Measurements from ENCODE around the gene PKMYT1.

The PKMYT1 gene

DNA sequence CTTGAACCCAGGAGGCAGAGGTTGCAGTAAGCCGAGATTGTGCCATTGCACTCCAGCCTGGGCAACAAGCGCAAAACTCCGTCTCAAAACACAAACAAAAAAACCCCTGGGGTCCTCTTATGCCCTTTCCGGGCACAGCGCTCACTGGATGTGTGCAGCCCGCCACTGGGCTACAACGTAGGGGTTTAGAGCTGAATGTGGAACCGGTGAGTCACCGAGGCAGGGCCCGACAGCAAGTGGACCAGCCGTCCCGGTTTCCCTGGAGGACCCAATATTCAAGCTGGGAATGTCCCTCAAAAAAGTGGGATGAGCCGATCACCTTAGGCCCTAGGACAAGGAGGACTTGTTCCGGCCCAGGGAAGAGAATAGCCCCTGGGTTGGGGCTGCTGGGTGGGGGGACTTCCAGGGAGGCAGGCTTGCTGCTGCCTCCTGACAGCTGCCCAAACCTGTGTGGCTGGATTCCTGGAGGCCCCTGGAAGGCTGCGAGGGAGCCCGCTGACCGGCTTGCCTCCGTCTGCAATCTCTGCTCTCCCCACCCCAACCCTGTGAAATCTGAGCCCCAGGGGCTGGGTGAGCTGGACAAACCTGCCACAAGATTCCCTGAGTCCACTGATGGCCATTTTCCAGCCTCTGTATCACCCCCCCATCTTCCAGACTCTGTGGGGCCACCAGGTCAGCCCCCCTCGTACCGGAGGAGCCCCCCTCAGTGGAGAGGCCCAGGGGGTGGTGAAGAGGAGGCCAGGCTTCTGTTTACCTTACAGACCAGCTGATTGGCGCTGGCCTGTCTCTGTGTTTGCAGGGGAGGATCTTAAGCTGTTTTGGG lies 29.5 kb upstream of the PKMYT1 start:
- TF ChIP-seq, protein P1, sequence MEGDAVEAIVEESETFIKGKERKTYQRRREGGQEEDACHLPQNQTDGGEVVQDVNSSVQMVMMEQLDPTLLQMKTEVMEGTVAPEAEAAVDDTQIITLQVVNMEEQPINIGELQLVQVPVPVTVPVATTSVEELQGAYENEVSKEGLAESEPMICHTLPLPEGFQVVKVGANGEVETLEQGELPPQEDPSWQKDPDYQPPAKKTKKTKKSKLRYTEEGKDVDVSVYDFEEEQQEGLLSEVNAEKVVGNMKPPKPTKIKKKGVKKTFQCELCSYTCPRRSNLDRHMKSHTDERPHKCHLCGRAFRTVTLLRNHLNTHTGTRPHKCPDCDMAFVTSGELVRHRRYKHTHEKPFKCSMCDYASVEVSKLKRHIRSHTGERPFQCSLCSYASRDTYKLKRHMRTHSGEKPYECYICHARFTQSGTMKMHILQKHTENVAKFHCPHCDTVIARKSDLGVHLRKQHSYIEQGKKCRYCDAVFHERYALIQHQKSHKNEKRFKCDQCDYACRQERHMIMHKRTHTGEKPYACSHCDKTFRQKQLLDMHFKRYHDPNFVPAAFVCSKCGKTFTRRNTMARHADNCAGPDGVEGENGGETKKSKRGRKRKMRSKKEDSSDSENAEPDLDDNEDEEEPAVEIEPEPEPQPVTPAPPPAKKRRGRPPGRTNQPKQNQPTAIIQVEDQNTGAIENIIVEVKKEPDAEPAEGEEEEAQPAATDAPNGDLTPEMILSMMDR (IDR thresholded peaks at IDR 0.05; ENCODE audit: insufficient read depth, low read length, poor library complexity, severe bottlenecking): no peak

DNA sequence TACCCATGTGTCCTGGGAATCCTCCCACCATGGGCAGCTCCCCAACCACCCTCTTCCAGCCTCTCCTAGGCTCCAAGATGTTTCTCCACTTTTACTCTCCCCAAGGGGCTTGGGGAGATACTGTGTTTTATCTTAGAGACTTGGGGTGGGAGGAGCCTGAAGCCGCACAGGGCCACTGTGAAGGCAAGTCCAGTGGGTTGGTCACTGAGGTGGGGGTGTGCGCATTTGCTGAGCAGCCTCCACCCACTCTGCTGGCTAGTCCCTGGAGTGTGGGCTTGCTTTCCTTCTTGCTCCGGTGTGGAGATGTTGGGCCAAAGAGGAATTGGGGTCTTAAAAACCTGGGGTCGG lies 28.4 kb upstream of the PKMYT1 start:
- Histone ChIP-seq H3K27me3 (replicated peaks; ENCODE audit: control insufficient read depth, insufficient read depth, low read length) (no peaks in the 10 kb centered on the region; the same call in none of the 2 replicates), H3K36me3 (ENCODE audit: control insufficient read depth, insufficient read depth, low read length) (no peaks in the 10 kb centered on the region), H3K4me3 (replicated peaks; ENCODE audit: low read depth, low read length) (no peak overlapping the region)
- DNase-seq (ENCODE audit: extremely low read depth, insufficient read length): no peak
- TF ChIP-seq, protein P1 (IDR thresholded peaks at IDR 0.05; ENCODE audit: insufficient read depth, low read length, poor library complexity, severe bottlenecking): no peak

More for the DNA sequence above, 29.5 kb upstream of the PKMYT1 start:
- Histone ChIP-seq H3K36me3 (ENCODE audit: control insufficient read depth, insufficient read depth, low read length) (no peaks in the 10 kb centered on the region), H3K4me3 (replicated peaks; ENCODE audit: low read depth, low read length) (no peak overlapping the region), H3K27me3 (replicated peaks; ENCODE audit: control insufficient read depth, insufficient read depth, low read length) (no peaks in the 10 kb centered on the region; the same call in none of the 2 replicates)
- no peak for DNase-seq (ENCODE audit: extremely low read depth, insufficient read length)

- TF ChIP-seq, protein P1 (IDR thresholded peaks at IDR 0.05; ENCODE audit: insufficient read depth, low read length, poor library complexity, severe bottlenecking): no peak
- Histone ChIP-seq H3K36me3 (ENCODE audit: control insufficient read depth, insufficient read depth, low read length) (no peaks in the 10 kb centered on the region), H3K4me3 (replicated peaks; ENCODE audit: low read depth, low read length) (no peak overlapping the region), H3K27me3 (replicated peaks; ENCODE audit: control insufficient read depth, insufficient read depth, low read length) (no peaks in the 10 kb centered on the region; the same call in none of the 2 replicates)
- no peak for DNase-seq (ENCODE audit: extremely low read depth, insufficient read length)
These were observed 27.9 kb upstream of the PKMYT1 start for GRCh38 chr16:3007957-3008689.

DNA sequence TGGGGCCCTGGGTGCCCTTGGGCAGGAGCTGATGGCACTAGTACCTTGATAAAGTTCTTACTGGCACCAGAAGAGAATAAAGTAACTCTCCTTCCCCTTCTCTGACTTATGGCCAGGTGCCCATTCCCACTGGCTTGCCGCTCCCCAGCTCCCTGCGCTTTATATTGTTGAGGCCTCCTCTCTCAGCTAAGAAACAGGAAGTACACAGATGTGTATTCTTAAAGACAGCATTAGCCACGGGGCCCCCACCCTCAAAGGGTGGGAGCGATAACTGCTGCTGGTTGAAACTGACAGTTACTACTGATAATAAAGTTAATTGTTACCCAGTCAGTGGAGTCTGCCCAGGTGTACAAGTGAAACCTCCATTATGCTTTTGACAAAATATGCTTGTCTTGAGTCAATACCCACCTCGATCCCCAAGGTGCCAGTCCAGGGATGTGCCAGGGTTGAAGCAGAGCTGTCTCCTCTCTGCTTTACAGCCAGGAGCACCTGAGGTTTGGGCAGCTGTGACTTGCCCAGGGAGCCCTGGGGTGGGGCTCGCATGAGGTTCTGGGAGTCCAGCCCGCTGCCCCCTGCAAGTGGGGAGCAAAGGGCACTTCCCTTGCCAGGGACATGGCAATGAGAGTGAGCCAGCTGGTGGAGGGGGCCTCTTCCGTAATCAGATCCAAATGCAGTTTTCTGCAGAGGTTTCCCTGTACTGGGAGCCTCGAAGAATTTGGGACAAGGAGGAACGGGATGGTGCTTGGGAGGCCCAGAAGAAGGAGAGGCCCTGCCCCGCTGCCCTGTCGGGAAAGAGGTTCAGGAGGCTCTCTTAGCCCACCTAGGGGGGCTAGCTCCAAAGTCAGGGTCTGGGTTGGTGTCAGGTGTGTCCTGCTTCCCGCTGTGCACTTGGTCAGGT lies 27.1 kb upstream of the PKMYT1 start:
- Histone ChIP-seq H3K27me3 (replicated peaks; ENCODE audit: control insufficient read depth, insufficient read depth, low read length) (no peaks in the 10 kb centered on the region; the same call in none of the 2 replicates), H3K36me3 (ENCODE audit: control insufficient read depth, insufficient read depth, low read length) (no peaks in the 10 kb centered on the region), H3K4me3 (replicated peaks; ENCODE audit: low read depth, low read length) (no peak overlapping the region)
- DNase-seq (ENCODE audit: extremely low read depth, insufficient read length): no peak
- TF ChIP-seq, protein P1 (IDR thresholded peaks at IDR 0.05; ENCODE audit: insufficient read depth, low read length, poor library complexity, severe bottlenecking): no peak

- H3K27me3 ChIP-seq (replicated peaks; ENCODE audit: control insufficient read depth, insufficient read depth, low read length): no peaks in the 10 kb centered on the region; the same call in 1 of the 2 replicates
- DNase-seq (ENCODE audit: extremely low read depth, insufficient read length): no peak
- TF ChIP-seq, protein P1 (IDR thresholded peaks at IDR 0.05; ENCODE audit: insufficient read depth, low read length, poor library complexity, severe bottlenecking): no peak
- H3K4me3 ChIP-seq (replicated peaks; ENCODE audit: low read depth, low read length): peak overlapping the region; percentile 40
- H3K36me3 ChIP-seq (ENCODE audit: control insufficient read depth, insufficient read depth, low read length): no peaks in the 10 kb centered on the region
These were observed 24.6 kb upstream of the PKMYT1 start for GRCh38 chr16:3004781-3005284.

All from GM06990 (cell line).